ENCODE data around the gene TBC1D10B.

GRCh38 chr16:30398661-30399434 lies 28.6 kb upstream of the TBC1D10B start:
- no peak for TF ChIP-seq RAD21 (IDR thresholded peaks at IDR 0.05; ENCODE audit: low read depth)
- no peak for TF ChIP-seq TAF1 (IDR thresholded peaks at IDR 0.05; ENCODE audit: low read depth)
- TF ChIP-seq TCF12 (IDR thresholded peaks at IDR 0.05; ENCODE audit: low read depth): no peak
- no peak for TF ChIP-seq YY1 (IDR thresholded peaks at IDR 0.05; ENCODE audit: low read depth)
- TF ChIP-seq REST (IDR thresholded peaks at IDR 0.05; ENCODE audit: low read depth): no peak
- no peak for TF ChIP-seq CEBPB (IDR thresholded peaks at IDR 0.05)
- no peak for TF ChIP-seq TEAD4 (IDR thresholded peaks at IDR 0.05)
- TF ChIP-seq NFIC (IDR thresholded peaks at IDR 0.05): no peak
- no peak for TF ChIP-seq EP300 (IDR thresholded peaks at IDR 0.05; ENCODE audit: borderline replicate concordance)
- TF ChIP-seq FOXM1 (IDR thresholded peaks at IDR 0.05; ENCODE audit: borderline replicate concordance, low read depth): no peak
- TF ChIP-seq MAX (IDR thresholded peaks at IDR 0.05): no peak
- TF ChIP-seq CREB1 (IDR thresholded peaks at IDR 0.05; ENCODE audit: low read depth): no peak
- no peak for TF ChIP-seq ZBTB7A (IDR thresholded peaks at IDR 0.05; ENCODE audit: low read depth)
- no peak for TF ChIP-seq EGR1 (IDR thresholded peaks at IDR 0.05)

All from Ishikawa (cell line).